SK-N-SH treated with all-trans-retinoic acid at 6 μM for 48 hours (cell line): ENCODE results near the gene PARD3B.

Experiments
- ARNTL ChIP-seq: fragments of 450-650 bp; formaldehyde crosslinking; IDR thresholded peaks from 2 replicates; pipeline ENCODE4 v1.5.0; 2020; ENCODE audit warnings: low read depth, mild to moderate bottlenecking, moderate library complexity, borderline replicate concordance
- PATZ1 ChIP-seq: fragments of 250-450 bp; sonication (Bioruptor Pico); IDR thresholded peaks from 2 replicates; pipeline ENCODE4 v1.8.0; 2020; ENCODE audit warnings: mild to moderate bottlenecking, moderate library complexity, borderline replicate concordance
- ZFP30 ChIP-seq: fragments of 450-650 bp; formaldehyde crosslinking; IDR thresholded peaks from 2 replicates; pipeline ENCODE4 v1.5.0; 2022; ENCODE audit warnings: mild to moderate bottlenecking, moderate library complexity
- ZNF70 ChIP-seq: fragments of 450-650 bp; formaldehyde crosslinking; IDR thresholded peaks from 2 replicates; pipeline ENCODE4 v1.5.0; 2020; ENCODE audit warnings: mild to moderate bottlenecking, moderate library complexity

DNA sequence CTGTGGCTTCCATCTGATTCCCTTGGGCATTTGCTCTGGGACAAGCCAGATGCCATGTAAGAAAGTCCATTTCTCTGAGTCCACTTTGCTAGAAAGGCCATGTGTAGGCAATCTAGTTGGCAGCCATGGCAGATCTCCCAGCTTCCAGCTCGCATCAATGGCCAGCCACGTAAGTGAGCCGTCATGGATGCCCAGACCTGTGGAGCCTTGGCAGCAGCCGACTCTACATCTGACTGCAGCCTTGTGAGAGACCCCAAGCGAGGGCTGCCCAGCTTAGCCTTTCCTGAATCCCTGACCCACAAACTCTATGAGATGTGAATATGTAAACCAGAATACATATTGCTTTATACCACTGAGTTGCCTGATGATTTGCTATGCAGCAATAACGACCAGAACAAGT is 533.5 kb downstream of the PARD3B start:
- TF ChIP-seq ZNF70 (CRISPR knock-in tag) (no peak), ARNTL (CRISPR knock-in tag) (no peak), ZFP30 (CRISPR knock-in tag) (no peak), PATZ1 (CRISPR knock-in tag) (no peak)
